Dendritic cell treated with granulocyte-macrophage colony-stimulating factor and Interleukin-4, amounts not matched to agents 40 ng/mL and 50 ng/mL, for 4 days (primary cell): Measurements from ENCODE around the gene AP1G2.
A peak's percentile ranks its signal among the peaks of the same experiment; 100 is the strongest.

Source experiments
- H3K27ac Mint-ChIP-seq: one replicate; pipeline ENCODE4 v1.8.0; 2022; ENCODE audit warnings: mild to moderate bottlenecking, mixed read lengths
- H3K27me3 Mint-ChIP-seq: one replicate; pipeline ENCODE4 v1.8.0; 2022; ENCODE audit warnings: mild to moderate bottlenecking, mixed read lengths
- H3K36me3 Mint-ChIP-seq: one replicate; pipeline ENCODE4 v1.8.0; 2022; ENCODE audit warnings: low read depth, mixed read lengths
- H3K4me1 Mint-ChIP-seq: one replicate; pipeline ENCODE4 v1.8.0; 2022; ENCODE audit warnings: low read depth, mixed read lengths
- H3K4me3 Mint-ChIP-seq: one replicate; pipeline ENCODE4 v1.8.0; 2022; ENCODE audit warnings: mild to moderate bottlenecking, moderate library complexity, mixed read lengths
- H3K9me3 Mint-ChIP-seq: one replicate; pipeline ENCODE4 v1.8.0; 2022; ENCODE audit warnings: mixed read lengths
- intact Hi-C: fragments of 100-400 bp; cut with micrococcal nuclease; formaldehyde crosslinking; loops from one replicate; pipeline ENCODE4 v1.15.0; 2022

AP1G2 gene

GRCh38 chr14:23562822-23563472, 4.6 kb downstream of the AP1G2 start:
- Mint-ChIP-seq H3K4me3 (no peak overlapping the region), H3K36me3 (peaks cover 93% of the 10 kb centered on the region), H3K4me1 (peaks cover 83% of the 10 kb centered on the region), H3K27me3 (no peaks in the 10 kb centered on the region), H3K27ac (no peak overlapping the region), H3K9me3 (no peaks in the 10 kb centered on the region)
- intact Hi-C loops = loop anchor here (1.0 kb wide), 2 partner anchors 24 to 84 kb away; no protein-coding TSS in a partner anchor

- Mint-ChIP-seq H3K27ac (no peak overlapping the region), H3K36me3 (peaks cover 93% of the 10 kb centered on the region), H3K4me1 (peaks cover 83% of the 10 kb centered on the region), H3K4me3 (no peak overlapping the region), H3K27me3 (no peaks in the 10 kb centered on the region), H3K9me3 (no peaks in the 10 kb centered on the region)
- intact Hi-C loops = loop anchor here (1.0 kb wide), 2 partner anchors 23 to 83 kb away; no protein-coding TSS in a partner anchor
Measured at GRCh38 chr14:23561873-23562821, 5.4 kb downstream of the AP1G2 start.

GRCh38 chr14:23561259-23561658, 6.3 kb downstream of the AP1G2 start:
- Mint-ChIP-seq H3K27me3 (no peaks in the 10 kb centered on the region), H3K36me3 (peaks cover 96% of the 10 kb centered on the region), H3K27ac (no peak overlapping the region), H3K4me3 (no peak overlapping the region), H3K9me3 (no peaks in the 10 kb centered on the region), H3K4me1 (peaks cover 84% of the 10 kb centered on the region)
- intact Hi-C loops = no loop called here

GRCh38 chr14:23559926-23560520, 7.6 kb downstream of the AP1G2 start:
- H3K9me3 Mint-ChIP-seq = no peaks in the 10 kb centered on the region
- H3K4me3 Mint-ChIP-seq = no peak overlapping the region
- no peaks in the 10 kb centered on the region for H3K27me3 Mint-ChIP-seq
- H3K27ac Mint-ChIP-seq = no peak overlapping the region
- peaks cover 90% of the 10 kb centered on the region for H3K36me3 Mint-ChIP-seq
- intact Hi-C loops = loop anchor here (1.0 kb wide), 1 partner anchor 82 kb away; no protein-coding TSS in a partner anchor
- peaks cover 80% of the 10 kb centered on the region for H3K4me1 Mint-ChIP-seq

- peak overlapping the region; percentile 13 for H3K27ac Mint-ChIP-seq
- H3K4me3 Mint-ChIP-seq = no peak overlapping the region
- no peaks in the 10 kb centered on the region for H3K27me3 Mint-ChIP-seq
- no peaks in the 10 kb centered on the region for H3K9me3 Mint-ChIP-seq
- peaks cover 82% of the 10 kb centered on the region for H3K36me3 Mint-ChIP-seq
- H3K4me1 Mint-ChIP-seq = peaks cover 73% of the 10 kb centered on the region
- intact Hi-C loops = loop anchor here (1.0 kb wide), 1 partner anchor 81 kb away; no protein-coding TSS in a partner anchor
Measured at GRCh38 chr14:23559010-23559925, 8.3 kb downstream of the AP1G2 start.

- intact Hi-C loops = loop anchor here (1.0 kb wide), 1 partner anchor 80 kb away; no protein-coding TSS in a partner anchor
- Mint-ChIP-seq H3K9me3 (no peaks in the 10 kb centered on the region), H3K4me3 (no peak overlapping the region), H3K27me3 (no peaks in the 10 kb centered on the region), H3K27ac (peak overlapping the region; percentile 13), H3K36me3 (peaks cover 75% of the 10 kb centered on the region), H3K4me1 (peaks cover 67% of the 10 kb centered on the region)
Measured at GRCh38 chr14:23558346-23559009, 9.1 kb downstream of the AP1G2 start.

- H3K4me3 Mint-ChIP-seq = no peak overlapping the region
Measured at GRCh38 chr14:23557946-23558345, 9.6 kb downstream of the AP1G2 start.

GRCh38 chr14:23557521-23557920, 10.1 kb downstream of the AP1G2 start:
- peaks cover 65% of the 10 kb centered on the region for H3K36me3 Mint-ChIP-seq
- no peaks in the 10 kb centered on the region for H3K9me3 Mint-ChIP-seq
- peaks cover 59% of the 10 kb centered on the region for H3K4me1 Mint-ChIP-seq
- intact Hi-C loops = no loop called here
- no peaks in the 10 kb centered on the region for H3K27me3 Mint-ChIP-seq
- H3K27ac Mint-ChIP-seq = peak overlapping the region; percentile 99
- peak overlapping the region; percentile 51 for H3K4me3 Mint-ChIP-seq

More at GRCh38 chr14:23557946-23558345, 9.6 kb downstream of the AP1G2 start:
- intact Hi-C loops = no loop called here
- H3K27me3 Mint-ChIP-seq = no peaks in the 10 kb centered on the region
- H3K4me1 Mint-ChIP-seq = peaks cover 62% of the 10 kb centered on the region
- H3K9me3 Mint-ChIP-seq = no peaks in the 10 kb centered on the region
- H3K27ac Mint-ChIP-seq = peak overlapping the region; percentile 99
- peaks cover 69% of the 10 kb centered on the region for H3K36me3 Mint-ChIP-seq

- Mint-ChIP-seq H3K4me3 (peak overlapping the region; percentile 98), H3K36me3 (peaks cover 58% of the 10 kb centered on the region), H3K4me1 (peaks cover 56% of the 10 kb centered on the region), H3K27ac (peak overlapping the region; percentile 99), H3K27me3 (no peaks in the 10 kb centered on the region), H3K9me3 (no peaks in the 10 kb centered on the region)
- intact Hi-C loops = no loop called here
Measured at GRCh38 chr14:23556700-23557440, 10.7 kb downstream of the AP1G2 start.

GRCh38 chr14:23555882-23556699, 11.5 kb downstream of the AP1G2 start, which contains the start of gene THTPA:
Gene THTPA, plus strand, starts transcription at chr14:23556271. Its CDS starts 487 bp downstream, at chr14:23556758.
- Mint-ChIP-seq H3K9me3 (no peaks in the 10 kb centered on the region), H3K36me3 (peaks cover 51% of the 10 kb centered on the region), H3K27ac (peak within 1 kb of the TSS; percentile 99), H3K4me1 (peaks cover 53% of the 10 kb centered on the region), H3K27me3 (no peaks in the 10 kb centered on the region), H3K4me3 (peak within 1 kb of the TSS; percentile 98)
- intact Hi-C loops = no loop called here

- H3K4me3 Mint-ChIP-seq = peak overlapping the region; percentile 98
Measured at GRCh38 chr14:23555533-23555881, 12.1 kb downstream of the AP1G2 start.

More at GRCh38 chr14:23555533-23555881, 12.1 kb downstream of the AP1G2 start:
- H3K27me3 Mint-ChIP-seq = no peaks in the 10 kb centered on the region
- H3K36me3 Mint-ChIP-seq = peaks cover 45% of the 10 kb centered on the region
- H3K27ac Mint-ChIP-seq = peak overlapping the region; percentile 99
- peaks cover 48% of the 10 kb centered on the region for H3K4me1 Mint-ChIP-seq
- intact Hi-C loops = no loop called here
- no peaks in the 10 kb centered on the region for H3K9me3 Mint-ChIP-seq
